GM19193 (cell line): ENCODE results near the gene CBY2.

Source experiments
- POLR2A ChIP-seq: IDR thresholded peaks from 4 replicates; pipeline ENCODE4 v1.6.1; 2011; ENCODE audit not compliant: insufficient read depth, insufficient read length; ENCODE audit errors: extremely low read depth

Gene CBY2

GRCh38 chr13:45696610-45697226 lies 5.4 kb upstream of the CBY2 start:
- no peak for TF ChIP-seq POLR2A

- TF ChIP-seq POLR2A = peak; percentile 70
These were observed 884 bp upstream of the CBY2 start for GRCh38 chr13:45700971-45701900.

GRCh38 chr13:45702869-45703391 lies 810 bp downstream of the CBY2 start:
- TF ChIP-seq POLR2A = peak; percentile 28

- TF ChIP-seq POLR2A = no peak
These were observed 2.2 kb downstream of the CBY2 start for GRCh38 chr13:45704211-45704739.

GRCh38 chr13:45704854-45705695 lies 3.0 kb downstream of the CBY2 start:
- no peak for TF ChIP-seq POLR2A

GRCh38 chr13:45705918-45706317 lies 3.8 kb downstream of the CBY2 start:
- no peak for TF ChIP-seq POLR2A

- TF ChIP-seq POLR2A = no peak
These were observed 5.5 kb downstream of the CBY2 start for GRCh38 chr13:45707516-45708100.

- TF ChIP-seq POLR2A = no peak
These were observed 9.8 kb downstream of the CBY2 start for GRCh38 chr13:45711951-45712350.

GRCh38 chr13:45713106-45713690 lies 11.1 kb downstream of the CBY2 start:
- no peak for TF ChIP-seq POLR2A

- no peak for TF ChIP-seq POLR2A
These were observed 11.6 kb downstream of the CBY2 start for GRCh38 chr13:45713721-45714120.

GRCh38 chr13:45714170-45714569 lies 12.1 kb downstream of the CBY2 start:
- no peak for TF ChIP-seq POLR2A

- TF ChIP-seq POLR2A = no peak
These were observed 13.2 kb downstream of the CBY2 start for GRCh38 chr13:45715351-45715750.

GRCh38 chr13:45717349-45717748 lies 15.2 kb downstream of the CBY2 start:
- no peak for TF ChIP-seq POLR2A

- TF ChIP-seq POLR2A = no peak
These were observed 15.9 kb downstream of the CBY2 start for GRCh38 chr13:45718063-45718462.

GRCh38 chr13:45718992-45719391 lies 16.9 kb downstream of the CBY2 start:
- TF ChIP-seq POLR2A = no peak

- TF ChIP-seq POLR2A = no peak
These were observed 19.1 kb downstream of the CBY2 start for GRCh38 chr13:45721203-45721731.
